DOHH2 (cell line): ENCODE data around the gene TPRN.

Experiments used
- CTCF ChIP-seq: fragments of 200-600 bp; sonication (generic); IDR thresholded peaks from one replicate; pipeline ENCODE4 v1.5.1; 2014; ENCODE audit warnings: antibody characterized with exemption, mild to moderate bottlenecking, low read depth, low read length; ENCODE audit not compliant: poor library complexity, severe bottlenecking
- EZH2phosphoT487 ChIP-seq: fragments of 200-600 bp; sonication (generic); IDR thresholded peaks from 2 replicates; pipeline ENCODE4 v1.6.1; 2017; ENCODE audit warnings: borderline replicate concordance, mild to moderate bottlenecking, antibody characterized with exemption, low read length, moderate library complexity, mixed read lengths

GRCh38 chr9:137176302-137177182 is 24.0 kb downstream of the TPRN start:
- TF ChIP-seq CTCF, result peak; percentile 55
- no peak for TF ChIP-seq EZH2phosphoT487
